Spleen (tissue), 7 donors: ENCODE data around the gene CPTP.

Source experiments
- POLR2AphosphoS5 ChIP-seq, 3 donors: sonication (generic); formaldehyde crosslinking; IDR thresholded peaks; one replicate each; pipeline ENCODE4 v1.5.1; 2017; ENCODE audit warnings: antibody characterized with exemption in 3 of 3
- TF ChIP-seq, protein P1 (sequence below), 11 experiments: fragments of 200-600 bp in 7 of 11; fragments of 450-650 bp in 4 of 11; sonication (generic) in 4 of 11; IDR thresholded peaks in 8 of 11; conservative IDR thresholded peaks in 3 of 11; 1 replicate in 7 of 11; 2 replicates in 4 of 11; pipeline versions ENCODE4 v1.4.0 to v1.8.0; 2016 to 2021; ENCODE audit warnings: antibody characterized with exemption in 11 of 11, inconsistent platforms in 4 of 11, mild to moderate bottlenecking in 1 of 11
- donor health status: DM: no; HTN: no; CAD: no; lungs with moderate emphysema.
- donor health status: DM: no; HTN: no; CAD: no.
- donor health status: DM: no; HTN: no; CAD: no.

DNA sequence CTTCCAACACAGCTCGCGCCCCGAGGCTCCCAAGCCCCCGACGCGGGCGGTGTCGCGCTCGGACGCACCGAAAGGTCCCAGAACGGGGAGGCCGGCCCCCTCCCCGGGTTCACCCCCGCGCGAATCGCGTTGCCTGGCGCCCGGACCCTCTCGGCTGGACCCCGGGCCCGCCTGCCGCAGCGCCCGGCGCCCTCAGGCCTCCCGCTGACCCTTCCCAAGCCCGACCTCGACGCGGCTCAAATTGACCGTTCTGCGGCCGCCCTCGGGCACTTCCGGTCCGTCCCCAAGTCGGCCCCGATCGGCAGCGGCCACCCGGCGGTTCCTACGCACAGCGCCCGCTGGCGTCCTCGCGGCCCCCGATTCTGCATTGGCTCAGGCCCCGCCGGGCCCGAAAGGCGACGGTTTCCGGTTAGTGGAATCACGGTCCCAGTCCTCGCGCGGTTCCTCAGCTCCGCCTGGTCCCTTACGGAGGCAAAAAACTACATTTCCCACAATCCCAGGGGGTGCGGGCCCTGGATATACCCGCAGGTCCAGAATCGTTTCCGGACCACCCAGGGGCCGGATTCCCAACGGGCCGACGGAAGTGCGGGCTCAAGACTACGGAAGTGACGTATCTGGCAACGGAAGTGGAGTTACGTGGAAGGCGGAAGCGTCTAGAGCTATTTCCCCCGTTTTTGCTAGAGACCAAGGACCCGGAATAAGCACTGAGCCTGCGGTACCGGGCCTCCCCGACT is 50.5 kb downstream of the CPTP start, which contains the start of gene AURKAIP1:
- TF ChIP-seq, protein P1, sequence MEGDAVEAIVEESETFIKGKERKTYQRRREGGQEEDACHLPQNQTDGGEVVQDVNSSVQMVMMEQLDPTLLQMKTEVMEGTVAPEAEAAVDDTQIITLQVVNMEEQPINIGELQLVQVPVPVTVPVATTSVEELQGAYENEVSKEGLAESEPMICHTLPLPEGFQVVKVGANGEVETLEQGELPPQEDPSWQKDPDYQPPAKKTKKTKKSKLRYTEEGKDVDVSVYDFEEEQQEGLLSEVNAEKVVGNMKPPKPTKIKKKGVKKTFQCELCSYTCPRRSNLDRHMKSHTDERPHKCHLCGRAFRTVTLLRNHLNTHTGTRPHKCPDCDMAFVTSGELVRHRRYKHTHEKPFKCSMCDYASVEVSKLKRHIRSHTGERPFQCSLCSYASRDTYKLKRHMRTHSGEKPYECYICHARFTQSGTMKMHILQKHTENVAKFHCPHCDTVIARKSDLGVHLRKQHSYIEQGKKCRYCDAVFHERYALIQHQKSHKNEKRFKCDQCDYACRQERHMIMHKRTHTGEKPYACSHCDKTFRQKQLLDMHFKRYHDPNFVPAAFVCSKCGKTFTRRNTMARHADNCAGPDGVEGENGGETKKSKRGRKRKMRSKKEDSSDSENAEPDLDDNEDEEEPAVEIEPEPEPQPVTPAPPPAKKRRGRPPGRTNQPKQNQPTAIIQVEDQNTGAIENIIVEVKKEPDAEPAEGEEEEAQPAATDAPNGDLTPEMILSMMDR (IDR thresholded peaks at IDR 0.05 in 8 of 11, conservative IDR thresholded peaks at IDR 0.05 in 3 of 11) = peak in 9 of 11 experiments; percentile 13 to 71 (median 53)
- peak; percentile 91 to 96 (median 94) for TF ChIP-seq POLR2AphosphoS5 (IDR thresholded peaks at IDR 0.05)
